Caco-2 (cell line): ENCODE data around the gene FLACC1. TPM values are rescaled to one million over a fixed set of nuclear protein-coding genes. Genes with fewer than 3 reads are reported as not detected.

Source experiments
- BruUV-seq: library from RNA; stranded (reverse); fragments of 400-500 nt; replicated peaks from 2 replicates; lab custom pipeline; 2021; lab: Mats Ljungman, UMichigan
- CTCF ChIA-PET: fragments of 300-600 bp; sonication (Branson Sonifier 250); formaldehyde crosslinking; loops from one replicate; lab custom pipeline; 2022; ENCODE audit warnings: antibody characterized with exemption; lab: Charles Lee
- POLR2A ChIA-PET: fragments of 300-600 bp; sonication (Branson Sonifier 250); formaldehyde crosslinking; loops from one replicate; lab custom pipeline; 2022; ENCODE audit warnings: antibody characterized with exemption; lab: Charles Lee
- DNase-seq, 2 experiments: peaks; one replicate each; pipeline versions ENCODE4 v3.0.0 to v3.0.0-alpha.2; 2020 to 2022
- H3K27me3 ChIP-seq: replicated peaks from 2 replicates; pipeline ENCODE4 v1.6.0; 2011; ENCODE audit warnings: low read length; ENCODE audit not compliant: control insufficient read depth, insufficient read depth
- H3K36me3 ChIP-seq: 2 replicates; pipeline ENCODE4 v1.5.1; 2011; ENCODE audit warnings: low read length; ENCODE audit not compliant: control insufficient read depth, insufficient read depth
- H3K4me1 ChIP-seq: fragments of 250-450 bp; sonication (Bioruptor Pico); 2 replicates; pipeline ENCODE4 v1.5.1; 2020; ENCODE audit warnings: mild to moderate bottlenecking
- H3K4me3 ChIP-seq: 2 replicates; pipeline ENCODE4 v1.5.1; 2011; ENCODE audit warnings: low read depth, mild to moderate bottlenecking, control low read depth, low read length
- H3K9me3 ChIP-seq: fragments of 250-450 bp; sonication (Bioruptor Pico); 2 replicates; pipeline ENCODE4 v1.5.1; 2020; ENCODE audit warnings: mild to moderate bottlenecking, moderate library complexity
- H3K27ac Mint-ChIP-seq: one replicate; pipeline ENCODE4 v1.8.0; 2022; ENCODE audit warnings: mixed read lengths; ENCODE audit not compliant: unreplicated experiment
- H3K27me3 Mint-ChIP-seq: one replicate; pipeline ENCODE4 v1.8.0; 2022; ENCODE audit warnings: mixed read lengths; ENCODE audit not compliant: insufficient read depth, unreplicated experiment
- H3K36me3 Mint-ChIP-seq: one replicate; pipeline ENCODE4 v1.8.0; 2022; ENCODE audit warnings: mild to moderate bottlenecking, mixed read lengths; ENCODE audit not compliant: insufficient read depth, unreplicated experiment
- H3K4me1 Mint-ChIP-seq: one replicate; pipeline ENCODE4 v1.8.0; 2022; ENCODE audit warnings: low read depth, mixed read lengths; ENCODE audit not compliant: unreplicated experiment
- H3K4me3 Mint-ChIP-seq: one replicate; pipeline ENCODE4 v1.8.0; 2022; ENCODE audit warnings: mild to moderate bottlenecking, moderate library complexity, mixed read lengths; ENCODE audit not compliant: unreplicated experiment
- H3K9me3 Mint-ChIP-seq: one replicate; pipeline ENCODE4 v1.8.0; 2022; ENCODE audit warnings: mixed read lengths; ENCODE audit not compliant: unreplicated experiment
- CTCF ChIP-seq, 2 experiments: fragments of 200-600 bp in 1 of 2; IDR thresholded peaks; 1 replicate in 1 of 2; 2 replicates in 1 of 2; pipeline versions ENCODE4 v1.5.1 to v1.8.0; 2011 to 2022; ENCODE audit warnings: antibody characterized with exemption in 1 of 2, control low read depth in 1 of 2, inconsistent platforms in 1 of 2, low read depth in 1 of 2, low read length in 1 of 2, mild to moderate bottlenecking in 1 of 2, moderate library complexity in 1 of 2; ENCODE audit not compliant: insufficient read depth in 1 of 2, severe bottlenecking in 1 of 2, unreplicated experiment in 1 of 2
- intact Hi-C: fragments of 100-400 bp; cut with micrococcal nuclease; formaldehyde crosslinking; loops from one replicate; pipeline ENCODE4 v1.10.0; 2022; ENCODE audit not compliant: unreplicated experiment
- total RNA-seq: library from RNA; stranded (reverse); gene quantifications from 2 replicates; pipeline ENCODE4 v1.2.3, GENCODE V29; 2022

The FLACC1 gene
- total RNA-seq, 1 experiment from 2014 or later: 0.86 TPM

- no peak for TF ChIP-seq CTCF (IDR thresholded peaks at IDR 0.05; ENCODE audit: insufficient read depth in 1 of 2, low read depth in 1 of 2, low read length in 1 of 2, severe bottlenecking in 1 of 2, unreplicated experiment in 1 of 2)
- Histone ChIP-seq H3K27me3 (no peaks in the 10 kb centered on the region), H3K4me3 (no peak overlapping the region), H3K36me3 (no peaks in the 10 kb centered on the region), H3K9me3 (no peaks in the 10 kb centered on the region), H3K4me1 (no peaks in the 10 kb centered on the region)
- CTCF ChIA-PET: no interaction called here
- BruUV-seq: no TSS peak
- no peak overlapping the region for H3K27ac Mint-ChIP-seq
- H3K27me3 Mint-ChIP-seq: peaks cover 2% of the 10 kb centered on the region
- no peaks in the 10 kb centered on the region for H3K36me3 Mint-ChIP-seq
- POLR2A ChIA-PET: no interaction called here
- no peaks in the 10 kb centered on the region for H3K9me3 Mint-ChIP-seq
- no peak overlapping the region for H3K4me3 Mint-ChIP-seq
- no peak for DNase-seq
- intact Hi-C loops: no loop called here
- no peaks in the 10 kb centered on the region for H3K4me1 Mint-ChIP-seq
These were observed 13.6 kb downstream of the FLACC1 start for GRCh38 chr2:201343559-201343958.

- H3K4me3 Mint-ChIP-seq: no peak overlapping the region
- no TSS peak for BruUV-seq
- H3K27ac Mint-ChIP-seq: no peak overlapping the region
- peaks cover 2% of the 10 kb centered on the region for H3K27me3 Mint-ChIP-seq
- Histone ChIP-seq H3K4me3 (no peak overlapping the region), H3K4me1 (no peaks in the 10 kb centered on the region), H3K27me3 (no peaks in the 10 kb centered on the region), H3K9me3 (no peaks in the 10 kb centered on the region), H3K36me3 (no peaks in the 10 kb centered on the region)
- DNase-seq: no peak
- ChIA-PET POLR2A (no interaction called here), CTCF (no interaction called here)
- intact Hi-C loops: no loop called here
- TF ChIP-seq CTCF (IDR thresholded peaks at IDR 0.05; ENCODE audit: insufficient read depth in 1 of 2, low read depth in 1 of 2, low read length in 1 of 2, severe bottlenecking in 1 of 2, unreplicated experiment in 1 of 2): no peak
- H3K9me3 Mint-ChIP-seq: no peaks in the 10 kb centered on the region
- no peaks in the 10 kb centered on the region for H3K4me1 Mint-ChIP-seq
- no peaks in the 10 kb centered on the region for H3K36me3 Mint-ChIP-seq
These were observed 14.2 kb downstream of the FLACC1 start for GRCh38 chr2:201342923-201343322.

GRCh38 chr2:201329409-201329808 is 27.7 kb downstream of the FLACC1 start:
- no peaks in the 10 kb centered on the region for H3K36me3 ChIP-seq
- H3K27ac Mint-ChIP-seq: no peak overlapping the region
- CTCF ChIA-PET: no interaction called here
- H3K9me3 ChIP-seq: no peaks in the 10 kb centered on the region
- no peaks in the 10 kb centered on the region for H3K27me3 ChIP-seq
- intact Hi-C loops: loop anchor here (10.0 kb wide), 1 partner anchor 615 kb away; no protein-coding TSS in a partner anchor
- peaks cover 3% of the 10 kb centered on the region for H3K27me3 Mint-ChIP-seq
- POLR2A ChIA-PET: no interaction called here
- BruUV-seq: no TSS peak
- no peaks in the 10 kb centered on the region for H3K4me1 Mint-ChIP-seq
- no peak overlapping the region for H3K4me3 Mint-ChIP-seq
- no peaks in the 10 kb centered on the region for H3K36me3 Mint-ChIP-seq
- no peak for DNase-seq
- H3K4me3 ChIP-seq: no peak overlapping the region
- H3K9me3 Mint-ChIP-seq: peaks cover 19% of the 10 kb centered on the region
- TF ChIP-seq CTCF (IDR thresholded peaks at IDR 0.05; ENCODE audit: insufficient read depth in 1 of 2, low read depth in 1 of 2, low read length in 1 of 2, severe bottlenecking in 1 of 2, unreplicated experiment in 1 of 2): no peak
- no peaks in the 10 kb centered on the region for H3K4me1 ChIP-seq
